ENCODE measurements around the gene SNX27. TPM values are rescaled to one million over a fixed set of nuclear protein-coding genes. Genes with fewer than 3 reads are reported as not detected.

Gene SNX27
- polyA plus RNA-seq, 3 donors: 40.1 to 57.1 (median 47.6) TPM

- no peak for TF ChIP-seq CTCF (IDR thresholded peaks at IDR 0.05)
- H3K4me1 Mint-ChIP-seq: peaks cover 3% of the 10 kb centered on the region
- no peaks in the 10 kb centered on the region for H3K9me3 Mint-ChIP-seq
- intact Hi-C loops (cut with micrococcal nuclease): no loop called here
- Histone ChIP-seq H3K79me2 (ENCODE audit: insufficient read depth, low read length) (no peaks in the 10 kb centered on the region), H3K9me3 (replicated peaks in 1 of 2; ENCODE audit: control insufficient read depth in 1 of 2, insufficient read depth in 1 of 2, low read length in 2 of 2) (no peaks in the 10 kb centered on the region), H3K4me3 (replicated peaks in 1 of 3; ENCODE audit: low read depth in 2 of 3, low read length in 3 of 3) (no peak overlapping the region), H4K20me1 (ENCODE audit: insufficient read depth, low read length) (no peaks in the 10 kb centered on the region), H3K9ac (ENCODE audit: insufficient read depth, low read length, poor library complexity, severe bottlenecking) (no peak overlapping the region), H3K36me3 (replicated peaks in 1 of 2; ENCODE audit: control insufficient read depth in 1 of 2, insufficient read depth in 2 of 2, low read length in 2 of 2) (no peaks in the 10 kb centered on the region), H3K4me1 (ENCODE audit: control insufficient read depth in 1 of 2, insufficient read depth in 2 of 2, low read length in 2 of 2) (no peaks in the 10 kb centered on the region), H3K27ac (ENCODE audit: low read depth in 1 of 2, low read length in 2 of 2) (no peak overlapping the region), H3K4me2 (replicated peaks; ENCODE audit: extremely low read depth, low read length, poor library complexity, severe bottlenecking) (no peak overlapping the region), H3K27me3 (ENCODE audit: control insufficient read depth in 2 of 2, insufficient read depth in 2 of 2, low read length in 2 of 2) (no peaks in the 10 kb centered on the region), H2AFZ (ENCODE audit: insufficient read depth, low read depth, low read length, poor library complexity, severe bottlenecking) (no peak overlapping the region)
- WGBS (ENCODE audit: insufficient coverage): 98% methylated on average over 5 of the region's 7 CpGs
- peaks cover 2 to 7% (median 6%) of the 10 kb centered on the region in 3 donors for H3K27me3 Mint-ChIP-seq (ENCODE audit: low read depth in 3 of 3)
- peaks cover 0 to 2% of the 10 kb centered on the region in 2 donors for H3K36me3 Mint-ChIP-seq
- H3K4me3 Mint-ChIP-seq: peak overlapping the region in 1 of 2 donors; percentile 6
- DNase-seq: no peak
- H3K27ac Mint-ChIP-seq: no peak overlapping the region
Measured at GRCh38 chr1:151584780-151585179, 27.1 kb upstream of the SNX27 start.

GRCh38 chr1:151585622-151586021, 26.2 kb upstream of the SNX27 start:
- Histone ChIP-seq H4K20me1 (ENCODE audit: insufficient read depth, low read length) (no peaks in the 10 kb centered on the region), H3K79me2 (ENCODE audit: insufficient read depth, low read length) (no peaks in the 10 kb centered on the region), H3K4me1 (ENCODE audit: control insufficient read depth in 1 of 2, insufficient read depth in 2 of 2, low read length in 2 of 2) (no peaks in the 10 kb centered on the region), H3K36me3 (replicated peaks in 1 of 2; ENCODE audit: control insufficient read depth in 1 of 2, insufficient read depth in 2 of 2, low read length in 2 of 2) (no peaks in the 10 kb centered on the region), H3K27ac (ENCODE audit: low read depth in 1 of 2, low read length in 2 of 2) (no peak overlapping the region), H3K9me3 (replicated peaks in 1 of 2; ENCODE audit: control insufficient read depth in 1 of 2, insufficient read depth in 1 of 2, low read length in 2 of 2) (peaks cover 0 to 5% of the 10 kb centered on the region in 2 donors), H3K4me3 (replicated peaks in 1 of 3; ENCODE audit: low read depth in 2 of 3, low read length in 3 of 3) (no peak overlapping the region), H2AFZ (ENCODE audit: insufficient read depth, low read depth, low read length, poor library complexity, severe bottlenecking) (no peak overlapping the region), H3K4me2 (replicated peaks; ENCODE audit: extremely low read depth, low read length, poor library complexity, severe bottlenecking) (no peak overlapping the region), H3K9ac (ENCODE audit: insufficient read depth, low read length, poor library complexity, severe bottlenecking) (no peak overlapping the region), H3K27me3 (ENCODE audit: control insufficient read depth in 2 of 2, insufficient read depth in 2 of 2, low read length in 2 of 2) (no peaks in the 10 kb centered on the region)
- Mint-ChIP-seq H3K27ac (no peak overlapping the region), H3K9me3 (peaks cover under 1 to 4% (median 3%) of the 10 kb centered on the region in 7 donors), H3K4me3 (no peak overlapping the region), H3K27me3 (ENCODE audit: low read depth in 3 of 3) (peaks cover 2 to 7% (median 6%) of the 10 kb centered on the region in 3 donors), H3K4me1 (peaks cover 3% of the 10 kb centered on the region), H3K36me3 (peaks cover 0 to 2% of the 10 kb centered on the region in 2 donors)
- TF ChIP-seq CTCF (IDR thresholded peaks at IDR 0.05): no peak
- DNase-seq: no peak
- no CpG with 5 or more reads among the region's 1 CpG for WGBS (ENCODE audit: insufficient coverage)
- intact Hi-C loops (cut with micrococcal nuclease): no loop called here
